Osteoblast (primary cell): ENCODE measurements around the gene WIPF1. TPM values are rescaled to one million over a fixed set of nuclear protein-coding genes. Genes with fewer than 3 reads are reported as not detected.

Experiments used
- DNase-seq: peaks from one replicate; pipeline ENCODE4 v3.0.0; 2011; ENCODE audit warnings: low spot score, mixed read lengths; ENCODE audit not compliant: insufficient read length; ENCODE audit errors: missing footprints
- H2AFZ ChIP-seq: 2 replicates; pipeline ENCODE4 v1.6.0; 2011; ENCODE audit warnings: mild to moderate bottlenecking, low read length
- H3K27ac ChIP-seq: 2 replicates; pipeline ENCODE4 v1.5.1; 2011; ENCODE audit warnings: mild to moderate bottlenecking, low read depth, low read length, moderate library complexity
- H3K27me3 ChIP-seq: 2 replicates; pipeline ENCODE4 v1.6.0; 2012; ENCODE audit warnings: mild to moderate bottlenecking, control low read depth, inconsistent platforms, low read length, moderate library complexity; ENCODE audit not compliant: insufficient read depth
- H3K36me3 ChIP-seq: 2 replicates; pipeline ENCODE4 v1.5.1; 2011; ENCODE audit warnings: mild to moderate bottlenecking, low read length, control low read depth, moderate library complexity; ENCODE audit not compliant: insufficient read depth
- H3K4me1 ChIP-seq: 2 replicates; pipeline ENCODE4 v1.5.1; 2011; ENCODE audit warnings: mild to moderate bottlenecking, low read length, control low read depth, moderate library complexity; ENCODE audit not compliant: insufficient read depth
- H3K4me2 ChIP-seq: 2 replicates; pipeline ENCODE4 v1.6.0; 2011; ENCODE audit warnings: mild to moderate bottlenecking, low read length; ENCODE audit not compliant: insufficient read depth
- H3K4me3 ChIP-seq: fragments of 200-600 bp; sonication (generic); 3 replicates; pipeline ENCODE4 v1.5.1; 2012; ENCODE audit warnings: mild to moderate bottlenecking, low read length, inconsistent platforms; ENCODE audit not compliant: insufficient read depth
- H3K79me2 ChIP-seq: 2 replicates; pipeline ENCODE4 v1.6.0; 2012; ENCODE audit warnings: mild to moderate bottlenecking, low read length, control low read depth, inconsistent platforms; ENCODE audit not compliant: insufficient read depth
- H3K9me3 ChIP-seq: 2 replicates; pipeline ENCODE4 v1.5.1; 2011; ENCODE audit warnings: low read depth, low read length, control low read depth
- H4K20me1 ChIP-seq: 2 replicates; pipeline ENCODE4 v1.6.0; 2012; ENCODE audit warnings: mild to moderate bottlenecking, low read length, control low read depth; ENCODE audit not compliant: insufficient read depth
- total RNA-seq: library from RNA; depleted of rRNA; stranded (reverse); fragments of >200 nt; gene quantifications from 2 replicates; pipeline ENCODE4 v1.2.3, GENCODE V29; 2012
- TF ChIP-seq, protein P1 (sequence below): IDR thresholded peaks from 2 replicates; pipeline ENCODE4 v1.5.1; 2011; ENCODE audit warnings: mild to moderate bottlenecking, low read depth, low read length, moderate library complexity; ENCODE audit errors: extremely low read depth

Gene WIPF1
- total RNA-seq, 1 donor = 17.7 TPM

- TF ChIP-seq, protein P1, sequence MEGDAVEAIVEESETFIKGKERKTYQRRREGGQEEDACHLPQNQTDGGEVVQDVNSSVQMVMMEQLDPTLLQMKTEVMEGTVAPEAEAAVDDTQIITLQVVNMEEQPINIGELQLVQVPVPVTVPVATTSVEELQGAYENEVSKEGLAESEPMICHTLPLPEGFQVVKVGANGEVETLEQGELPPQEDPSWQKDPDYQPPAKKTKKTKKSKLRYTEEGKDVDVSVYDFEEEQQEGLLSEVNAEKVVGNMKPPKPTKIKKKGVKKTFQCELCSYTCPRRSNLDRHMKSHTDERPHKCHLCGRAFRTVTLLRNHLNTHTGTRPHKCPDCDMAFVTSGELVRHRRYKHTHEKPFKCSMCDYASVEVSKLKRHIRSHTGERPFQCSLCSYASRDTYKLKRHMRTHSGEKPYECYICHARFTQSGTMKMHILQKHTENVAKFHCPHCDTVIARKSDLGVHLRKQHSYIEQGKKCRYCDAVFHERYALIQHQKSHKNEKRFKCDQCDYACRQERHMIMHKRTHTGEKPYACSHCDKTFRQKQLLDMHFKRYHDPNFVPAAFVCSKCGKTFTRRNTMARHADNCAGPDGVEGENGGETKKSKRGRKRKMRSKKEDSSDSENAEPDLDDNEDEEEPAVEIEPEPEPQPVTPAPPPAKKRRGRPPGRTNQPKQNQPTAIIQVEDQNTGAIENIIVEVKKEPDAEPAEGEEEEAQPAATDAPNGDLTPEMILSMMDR = no peak
- DNase-seq = no peak
- H3K27me3 ChIP-seq = no peaks in the 10 kb centered on the region
- no peaks in the 10 kb centered on the region for H3K36me3 ChIP-seq
- no peak overlapping the region for H3K27ac ChIP-seq
- H3K4me1 ChIP-seq = no peaks in the 10 kb centered on the region
- no peaks in the 10 kb centered on the region for H3K9me3 ChIP-seq
- H3K4me3 ChIP-seq = no peak overlapping the region
- no peak overlapping the region for H2AFZ ChIP-seq
- no peaks in the 10 kb centered on the region for H4K20me1 ChIP-seq
- no peaks in the 10 kb centered on the region for H3K79me2 ChIP-seq
- H3K4me2 ChIP-seq = no peak overlapping the region
Measured at GRCh38 chr2:174535083-174535482, 62.5 kb downstream of the WIPF1 start.

GRCh38 chr2:174529916-174530315 is 67.7 kb downstream of the WIPF1 start:
- no peaks in the 10 kb centered on the region for H3K4me1 ChIP-seq
- TF ChIP-seq, protein P1 = no peak
- H3K9me3 ChIP-seq = no peaks in the 10 kb centered on the region
- no peak overlapping the region for H2AFZ ChIP-seq
- H3K27me3 ChIP-seq = peaks cover 3% of the 10 kb centered on the region
- H4K20me1 ChIP-seq = no peaks in the 10 kb centered on the region
- no peak for DNase-seq
- H3K36me3 ChIP-seq = no peaks in the 10 kb centered on the region
- no peak overlapping the region for H3K27ac ChIP-seq
- H3K4me2 ChIP-seq = no peak overlapping the region
- no peaks in the 10 kb centered on the region for H3K79me2 ChIP-seq
- H3K4me3 ChIP-seq = no peak overlapping the region

GRCh38 chr2:174527959-174528358 is 69.6 kb downstream of the WIPF1 start:
- H3K9me3 ChIP-seq = no peaks in the 10 kb centered on the region
- H3K27ac ChIP-seq = no peak overlapping the region
- H2AFZ ChIP-seq = no peak overlapping the region
- TF ChIP-seq, protein P1 = no peak
- no peaks in the 10 kb centered on the region for H3K79me2 ChIP-seq
- H3K4me3 ChIP-seq = no peak overlapping the region
- peaks cover 3% of the 10 kb centered on the region for H3K27me3 ChIP-seq
- no peaks in the 10 kb centered on the region for H4K20me1 ChIP-seq
- H3K36me3 ChIP-seq = no peaks in the 10 kb centered on the region
- H3K4me2 ChIP-seq = no peak overlapping the region
- no peaks in the 10 kb centered on the region for H3K4me1 ChIP-seq
- DNase-seq = no peak

DNA sequence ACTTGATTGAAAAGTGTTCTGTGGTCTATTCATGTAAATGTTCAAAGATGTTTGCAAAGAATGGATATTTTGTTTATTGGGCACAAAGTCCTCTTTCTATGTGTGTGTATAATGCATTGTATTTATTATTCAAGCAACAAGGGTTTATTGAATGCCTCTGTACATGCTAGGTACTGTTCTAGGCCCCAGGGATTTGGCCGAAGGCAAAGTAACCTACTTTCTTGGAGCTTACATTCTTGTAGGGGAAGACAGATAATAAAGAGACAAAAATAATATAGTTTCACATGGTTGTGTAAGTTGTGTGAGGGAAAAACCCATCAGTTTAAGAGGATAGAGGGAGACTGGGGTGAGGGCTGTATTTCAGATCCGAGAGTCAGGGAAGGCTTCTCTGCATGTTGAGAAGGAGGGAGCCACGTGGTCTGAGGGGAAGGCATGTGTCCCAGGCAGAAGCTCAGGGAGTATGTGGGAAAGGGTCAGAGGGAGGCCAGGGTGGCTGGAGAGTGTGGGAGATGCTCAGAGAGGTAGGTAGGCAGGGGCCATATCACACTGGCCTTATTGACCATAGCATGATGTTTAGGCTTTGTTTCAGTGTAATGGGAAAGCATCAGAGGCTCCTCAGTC is 70.4 kb downstream of the WIPF1 start:
- H4K20me1 ChIP-seq = no peaks in the 10 kb centered on the region
- H3K4me3 ChIP-seq = no peak overlapping the region
- no peak overlapping the region for H2AFZ ChIP-seq
- no peaks in the 10 kb centered on the region for H3K79me2 ChIP-seq
- peaks cover 4% of the 10 kb centered on the region for H3K27me3 ChIP-seq
- no peak overlapping the region for H3K27ac ChIP-seq
- no peaks in the 10 kb centered on the region for H3K36me3 ChIP-seq
- TF ChIP-seq, protein P1 = no peak
- no peaks in the 10 kb centered on the region for H3K4me1 ChIP-seq
- H3K4me2 ChIP-seq = no peak overlapping the region
- H3K9me3 ChIP-seq = no peaks in the 10 kb centered on the region
- no peak for DNase-seq
